Anterior cingulate cortex (tissue), 58 donors: ENCODE data around the gene EPHA10.

Experiments
- DNase-seq, 58 donors: peaks; one replicate each; lab custom pipeline; 2025; lab: John Stamatoyannopoulos, UW

Gene EPHA10

GRCh38 chr1:37682334-37682987 is 82.5 kb downstream of the EPHA10 start:
- peak in 53 of 58 donors; percentile 2 to 86 (median 41) for DNase-seq

- DNase-seq, result no peak
Measured at GRCh38 chr1:37680933-37681332, 84.0 kb downstream of the EPHA10 start.

- no peak for DNase-seq
Measured at GRCh38 chr1:37677808-37678207, 87.1 kb downstream of the EPHA10 start.

- no peak for DNase-seq
Measured at GRCh38 chr1:37677143-37677439, 87.8 kb downstream of the EPHA10 start.

GRCh38 chr1:37676281-37677142 is 88.4 kb downstream of the EPHA10 start:
- DNase-seq, result peak in 5 of 58 donors; percentile 6 to 18 (median 17)

- no peak for DNase-seq
Measured at GRCh38 chr1:37673920-37674319, 91.0 kb downstream of the EPHA10 start.

- no peak for DNase-seq
Measured at GRCh38 chr1:37672136-37672870, 92.6 kb downstream of the EPHA10 start.

GRCh38 chr1:37671261-37671660 is 93.7 kb downstream of the EPHA10 start:
- no peak for DNase-seq

- DNase-seq, result no peak
Measured at GRCh38 chr1:37670133-37670532, 94.8 kb downstream of the EPHA10 start.

- DNase-seq, result no peak
Measured at GRCh38 chr1:37667023-37667671, 97.8 kb downstream of the EPHA10 start.

GRCh38 chr1:37666241-37666867 is 98.6 kb downstream of the EPHA10 start:
- no peak for DNase-seq
